Nephron progenitor cell (in vitro differentiated cells): ENCODE measurements around the gene GPATCH2.

ENCODE experiments used
- DNase-seq: peaks from one replicate; pipeline ENCODE4 v3.0.0; 2021
- H3K27ac Mint-ChIP-seq: 2 replicates; pipeline ENCODE4 v1.8.0; 2021; ENCODE audit warnings: mild to moderate bottlenecking, moderate library complexity, mixed read lengths
- H3K27me3 Mint-ChIP-seq: 2 replicates; pipeline ENCODE4 v1.8.0; 2021; ENCODE audit warnings: mild to moderate bottlenecking, low read depth, mixed read lengths; ENCODE audit not compliant: poor library complexity
- H3K36me3 Mint-ChIP-seq: 2 replicates; pipeline ENCODE4 v1.8.0; 2021; ENCODE audit warnings: low read depth, mixed read lengths
- H3K4me1 Mint-ChIP-seq: 2 replicates; pipeline ENCODE4 v1.8.0; 2021; ENCODE audit warnings: mixed read lengths
- H3K4me3 Mint-ChIP-seq: 2 replicates; pipeline ENCODE4 v1.8.0; 2021; ENCODE audit warnings: mild to moderate bottlenecking, moderate library complexity, mixed read lengths
- H3K9me3 Mint-ChIP-seq: 2 replicates; pipeline ENCODE4 v1.8.0; 2021; ENCODE audit warnings: mild to moderate bottlenecking, moderate library complexity, mixed read lengths
- TF ChIP-seq, protein P1 (sequence below): fragments of 200-600 bp; sonication (generic); IDR thresholded peaks from 2 replicates; pipeline ENCODE4 v1.5.0; 2021; ENCODE audit warnings: antibody characterized with exemption

The GPATCH2 gene

DNA sequence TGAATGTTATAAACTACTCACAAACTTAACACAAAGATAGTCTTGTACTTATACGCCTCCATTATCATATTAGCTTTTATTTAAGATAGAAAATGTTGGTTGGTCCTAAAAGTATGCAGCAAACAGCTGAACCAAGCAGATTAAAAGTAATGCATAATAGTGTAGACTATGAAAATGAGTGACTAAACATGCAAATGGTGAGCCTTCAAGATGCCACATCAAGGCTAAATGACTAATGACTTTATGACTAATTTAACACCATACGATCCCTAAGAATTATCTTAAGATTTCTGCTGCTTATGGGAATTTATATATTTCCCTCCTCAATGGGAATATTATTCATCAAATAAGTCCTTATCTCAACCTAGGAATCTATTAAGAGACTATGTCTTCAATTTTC lies 4.6 kb downstream of the GPATCH2 start:
- DNase-seq: no peak
- TF ChIP-seq, protein P1, sequence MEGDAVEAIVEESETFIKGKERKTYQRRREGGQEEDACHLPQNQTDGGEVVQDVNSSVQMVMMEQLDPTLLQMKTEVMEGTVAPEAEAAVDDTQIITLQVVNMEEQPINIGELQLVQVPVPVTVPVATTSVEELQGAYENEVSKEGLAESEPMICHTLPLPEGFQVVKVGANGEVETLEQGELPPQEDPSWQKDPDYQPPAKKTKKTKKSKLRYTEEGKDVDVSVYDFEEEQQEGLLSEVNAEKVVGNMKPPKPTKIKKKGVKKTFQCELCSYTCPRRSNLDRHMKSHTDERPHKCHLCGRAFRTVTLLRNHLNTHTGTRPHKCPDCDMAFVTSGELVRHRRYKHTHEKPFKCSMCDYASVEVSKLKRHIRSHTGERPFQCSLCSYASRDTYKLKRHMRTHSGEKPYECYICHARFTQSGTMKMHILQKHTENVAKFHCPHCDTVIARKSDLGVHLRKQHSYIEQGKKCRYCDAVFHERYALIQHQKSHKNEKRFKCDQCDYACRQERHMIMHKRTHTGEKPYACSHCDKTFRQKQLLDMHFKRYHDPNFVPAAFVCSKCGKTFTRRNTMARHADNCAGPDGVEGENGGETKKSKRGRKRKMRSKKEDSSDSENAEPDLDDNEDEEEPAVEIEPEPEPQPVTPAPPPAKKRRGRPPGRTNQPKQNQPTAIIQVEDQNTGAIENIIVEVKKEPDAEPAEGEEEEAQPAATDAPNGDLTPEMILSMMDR: no peak
- no peaks in the 10 kb centered on the region for H3K27me3 Mint-ChIP-seq
- no peak overlapping the region for H3K4me3 Mint-ChIP-seq
- peaks cover 29% of the 10 kb centered on the region for H3K4me1 Mint-ChIP-seq
- no peaks in the 10 kb centered on the region for H3K9me3 Mint-ChIP-seq
- no peak overlapping the region for H3K27ac Mint-ChIP-seq
- peaks cover 27% of the 10 kb centered on the region for H3K36me3 Mint-ChIP-seq

DNA sequence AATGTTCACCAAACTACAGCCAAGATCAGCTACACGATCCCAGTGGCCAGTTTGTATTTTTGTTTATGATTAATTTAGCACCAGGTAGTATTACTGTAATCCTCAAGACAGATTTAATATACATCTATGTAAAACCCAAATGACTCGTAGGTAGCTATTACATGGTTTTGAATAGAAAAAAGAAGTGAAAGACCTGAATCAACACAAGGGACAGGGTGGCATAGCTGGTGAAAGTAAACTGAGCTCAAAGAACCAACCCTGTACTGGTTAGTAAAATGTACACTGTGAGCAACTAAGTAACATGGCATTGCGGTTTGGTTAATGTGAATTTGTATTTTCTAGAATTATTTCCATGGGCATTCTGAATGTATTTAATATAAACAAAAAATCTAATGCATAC lies 8.8 kb downstream of the GPATCH2 start:
- no peaks in the 10 kb centered on the region for H3K4me1 Mint-ChIP-seq
- H3K27me3 Mint-ChIP-seq: no peaks in the 10 kb centered on the region
- no peaks in the 10 kb centered on the region for H3K9me3 Mint-ChIP-seq
- DNase-seq: no peak
- H3K36me3 Mint-ChIP-seq: peaks cover 46% of the 10 kb centered on the region
- H3K4me3 Mint-ChIP-seq: no peak overlapping the region
- TF ChIP-seq, protein P1: no peak
- H3K27ac Mint-ChIP-seq: no peak overlapping the region

DNA sequence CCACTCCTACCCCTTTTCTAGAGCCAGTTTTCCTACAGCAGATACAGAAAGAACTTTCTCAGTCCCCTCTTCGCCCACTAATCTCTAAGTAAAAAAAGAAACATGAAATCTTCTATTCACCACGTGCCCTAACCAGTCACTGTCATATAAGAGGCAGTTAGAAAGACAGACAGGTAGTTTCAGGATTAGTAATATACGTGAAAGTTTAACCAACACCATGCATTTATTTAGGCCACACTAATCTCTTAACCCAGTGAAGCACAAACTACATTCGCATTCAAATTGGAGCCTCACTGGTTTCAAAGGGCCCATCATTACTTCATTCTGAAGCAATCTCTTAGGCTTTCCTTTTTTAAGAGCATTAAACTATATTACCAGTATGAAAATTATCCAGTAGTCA lies 10.1 kb downstream of the GPATCH2 start:
- H3K9me3 Mint-ChIP-seq: no peaks in the 10 kb centered on the region
- TF ChIP-seq, protein P1: no peak
- H3K27me3 Mint-ChIP-seq: peaks cover 3% of the 10 kb centered on the region
- DNase-seq: no peak
- H3K4me1 Mint-ChIP-seq: no peaks in the 10 kb centered on the region
- peaks cover 46% of the 10 kb centered on the region for H3K36me3 Mint-ChIP-seq
- H3K4me3 Mint-ChIP-seq: no peak overlapping the region
- H3K27ac Mint-ChIP-seq: peak overlapping the region; percentile 13

DNA sequence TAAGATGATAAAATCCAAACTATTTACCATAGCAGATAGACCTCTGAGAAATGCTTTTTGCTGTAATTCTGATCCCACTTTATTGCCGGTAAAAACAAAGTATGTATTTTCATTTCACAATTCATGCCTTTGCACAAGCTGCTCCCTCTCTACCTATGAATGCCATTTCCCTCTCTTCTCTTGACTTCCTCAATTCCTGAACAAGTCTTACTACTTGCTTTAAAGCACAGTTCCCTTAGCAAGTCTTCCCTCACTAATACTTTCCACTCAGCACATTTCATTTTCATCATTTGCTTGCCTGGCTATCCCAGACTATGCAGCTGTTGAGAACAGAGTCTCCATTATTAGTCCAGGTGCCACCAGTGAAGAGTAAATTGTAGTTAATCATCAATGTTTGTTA lies 13.8 kb downstream of the GPATCH2 start:
- TF ChIP-seq, protein P1: no peak
- Mint-ChIP-seq H3K27ac (peak overlapping the region; percentile 50), H3K9me3 (no peaks in the 10 kb centered on the region), H3K27me3 (peaks cover 3% of the 10 kb centered on the region), H3K4me1 (no peaks in the 10 kb centered on the region), H3K36me3 (peaks cover 27% of the 10 kb centered on the region), H3K4me3 (no peak overlapping the region)
- no peak for DNase-seq

DNA sequence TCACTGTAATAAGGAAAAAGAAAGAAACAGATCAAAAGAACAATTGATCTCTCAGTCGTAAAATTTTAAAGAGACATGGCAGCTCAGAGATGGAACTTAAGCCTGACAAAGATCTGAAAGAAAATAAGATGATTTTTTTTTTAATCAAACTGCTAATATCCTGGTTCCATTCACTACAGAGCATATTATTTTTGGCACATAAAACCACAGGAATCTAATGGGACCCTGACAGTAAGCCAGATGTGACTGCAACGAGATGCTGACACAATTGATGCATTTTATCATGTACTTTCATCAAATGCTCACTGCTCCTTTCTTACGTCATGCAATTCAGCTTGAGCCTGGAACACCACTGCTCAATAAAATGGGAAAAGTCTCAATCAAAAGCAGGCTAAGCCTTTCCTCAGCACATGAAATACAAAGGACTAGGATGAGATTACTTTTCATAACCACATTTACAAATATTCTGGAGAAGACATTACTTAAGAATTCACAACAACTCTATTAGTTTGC lies 16.6 kb downstream of the GPATCH2 start:
- peak overlapping the region; percentile 48 for H3K27ac Mint-ChIP-seq
- H3K27me3 Mint-ChIP-seq: peaks cover 3% of the 10 kb centered on the region
- no peak for DNase-seq
- TF ChIP-seq, protein P1: no peak
- no peaks in the 10 kb centered on the region for H3K4me1 Mint-ChIP-seq
- H3K4me3 Mint-ChIP-seq: no peak overlapping the region
- no peaks in the 10 kb centered on the region for H3K9me3 Mint-ChIP-seq
- H3K36me3 Mint-ChIP-seq: peaks cover 23% of the 10 kb centered on the region

DNA sequence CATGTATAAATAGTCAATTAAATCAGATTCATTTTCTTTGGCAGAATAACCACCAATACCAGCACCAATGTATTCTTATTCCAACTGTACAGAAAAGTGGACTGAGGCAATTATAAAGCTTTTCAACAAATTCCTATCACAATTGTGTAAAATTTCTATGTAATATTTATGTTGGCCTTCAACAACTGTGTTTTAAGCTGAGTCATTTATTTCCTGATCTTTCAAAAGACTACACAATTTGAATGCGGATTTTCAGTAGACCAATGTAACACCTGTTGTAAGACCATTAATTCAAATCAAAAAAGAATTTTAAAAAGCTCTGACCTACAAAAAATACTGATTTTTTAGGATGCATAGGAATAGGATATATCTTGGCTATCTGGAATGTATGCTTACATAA lies 25.5 kb downstream of the GPATCH2 start:
- peaks cover 26% of the 10 kb centered on the region for H3K36me3 Mint-ChIP-seq
- no peaks in the 10 kb centered on the region for H3K27me3 Mint-ChIP-seq
- no peak overlapping the region for H3K4me3 Mint-ChIP-seq
- H3K4me1 Mint-ChIP-seq: no peaks in the 10 kb centered on the region
- no peaks in the 10 kb centered on the region for H3K9me3 Mint-ChIP-seq
- TF ChIP-seq, protein P1: no peak
- no peak for DNase-seq
- H3K27ac Mint-ChIP-seq: no peak overlapping the region
